LNCAP (cell line): ENCODE results near the gene DHX15.

ENCODE experiments used
- CTCF ChIP-seq: fragments of 450-650 bp; IDR thresholded peaks from 2 replicates; pipeline ENCODE4 v1.5.1; 2017; ENCODE audit warnings: mild to moderate bottlenecking

The DHX15 gene

DNA sequence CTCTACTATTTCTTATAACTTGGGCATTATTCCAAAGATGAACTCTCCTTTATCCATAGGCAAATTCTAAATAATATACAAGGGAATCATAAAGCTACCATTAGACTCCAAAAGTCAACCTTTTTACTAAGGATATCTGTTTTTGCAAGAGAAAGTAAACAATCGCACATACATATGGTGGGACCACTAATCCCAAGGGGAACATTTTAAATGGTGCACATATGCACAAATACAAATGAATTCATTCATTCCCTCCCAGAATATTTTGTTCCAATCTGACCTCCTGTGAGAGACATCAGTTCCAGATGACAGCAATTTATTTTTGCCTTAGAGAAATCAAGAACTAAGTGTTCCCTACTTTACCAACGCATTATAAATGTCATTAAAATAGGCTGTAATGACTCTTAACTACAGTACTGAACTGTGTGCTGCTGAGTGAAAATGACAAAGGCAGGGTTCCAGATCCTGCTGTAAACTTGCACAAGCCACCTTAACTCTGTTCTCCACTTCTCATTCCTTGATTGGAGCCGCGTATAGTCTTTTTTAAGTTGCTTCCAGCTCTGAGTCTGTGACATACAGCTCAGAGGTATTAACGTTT lies 2.0 kb downstream of the DHX15 start:
- TF ChIP-seq CTCF, result no peak

GRCh38 chr4:24578364-24578763 lies 6.0 kb downstream of the DHX15 start:
- no peak for TF ChIP-seq CTCF

GRCh38 chr4:24576276-24576675 lies 8.1 kb downstream of the DHX15 start:
- TF ChIP-seq CTCF, result no peak

- no peak for TF ChIP-seq CTCF
These were observed 10.1 kb downstream of the DHX15 start for GRCh38 chr4:24574236-24574635.

DNA sequence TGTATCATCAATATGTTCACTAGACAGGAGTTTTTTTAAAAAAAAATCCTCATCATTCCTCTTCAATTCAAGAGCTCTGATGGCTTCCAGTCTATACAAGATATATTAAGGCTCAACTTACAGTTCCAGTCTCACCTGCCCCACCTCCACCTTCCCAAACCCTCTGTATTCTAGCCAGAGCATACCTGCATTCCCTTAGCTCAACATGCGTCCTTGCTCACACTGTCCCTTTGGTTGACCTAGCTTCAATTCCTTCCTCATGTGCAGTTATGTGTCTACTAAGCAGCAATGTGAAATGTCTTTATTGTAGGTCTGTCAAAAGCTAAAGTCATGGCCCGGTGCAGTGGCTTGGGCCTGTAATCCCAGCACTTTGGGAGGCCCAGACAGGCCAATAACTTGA lies 10.8 kb downstream of the DHX15 start:
- TF ChIP-seq CTCF, result no peak

GRCh38 chr4:24570574-24571236 lies 13.6 kb downstream of the DHX15 start:
- TF ChIP-seq CTCF, result no peak

DNA sequence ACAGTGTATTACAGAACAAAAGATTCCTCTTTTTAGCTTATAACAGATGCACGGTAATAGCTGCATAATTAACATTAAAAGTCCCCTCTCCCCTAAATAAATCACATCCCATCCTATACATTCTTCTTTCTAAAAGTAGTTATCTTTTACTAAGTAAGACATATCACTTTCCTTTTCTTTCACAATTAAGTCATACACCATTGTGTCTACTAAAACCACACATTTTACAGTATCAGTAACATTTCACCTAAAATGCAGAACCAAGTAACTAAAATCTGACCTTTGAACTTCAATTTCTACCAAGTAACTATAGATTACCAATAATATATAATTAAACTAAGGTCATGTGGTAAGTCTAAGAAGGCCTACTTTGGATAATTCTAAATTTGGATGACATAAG lies 14.2 kb downstream of the DHX15 start:
- TF ChIP-seq CTCF, result no peak
